AG04449 (cell line): ENCODE measurements around the gene LGI2.

Experiments
- CTCF ChIA-PET: fragments of 350-600 bp; formaldehyde crosslinking; extraction: SDS; loops from one replicate; lab custom pipeline; 2021; ENCODE audit warnings: antibody characterized with exemption; lab: Yijun Ruan, JAX
- POLR2A ChIA-PET: fragments of 400-600, 350-600 bp; formaldehyde crosslinking; extraction: SDS; loops from one replicate; lab custom pipeline; 2020; ENCODE audit warnings: antibody characterized with exemption, inconsistent platforms; lab: Yijun Ruan, JAX
- DNase-seq: peaks from one replicate; pipeline ENCODE4 v3.0.0-alpha.2; 2010; ENCODE audit warnings: low read depth, low spot score
- H3K4me3 ChIP-seq: 2 replicates; pipeline ENCODE4 v1.5.1; 2011; ENCODE audit warnings: low read depth, mild to moderate bottlenecking, control low read depth, low read length
- TF ChIP-seq, protein P1 (sequence below): IDR thresholded peaks from one replicate; pipeline ENCODE4 v1.5.1; 2011; ENCODE audit warnings: mild to moderate bottlenecking, moderate library complexity, low read length, control low read depth, inconsistent platforms; ENCODE audit not compliant: insufficient read depth; ENCODE audit errors: missing control alignments

Gene LGI2

DNA sequence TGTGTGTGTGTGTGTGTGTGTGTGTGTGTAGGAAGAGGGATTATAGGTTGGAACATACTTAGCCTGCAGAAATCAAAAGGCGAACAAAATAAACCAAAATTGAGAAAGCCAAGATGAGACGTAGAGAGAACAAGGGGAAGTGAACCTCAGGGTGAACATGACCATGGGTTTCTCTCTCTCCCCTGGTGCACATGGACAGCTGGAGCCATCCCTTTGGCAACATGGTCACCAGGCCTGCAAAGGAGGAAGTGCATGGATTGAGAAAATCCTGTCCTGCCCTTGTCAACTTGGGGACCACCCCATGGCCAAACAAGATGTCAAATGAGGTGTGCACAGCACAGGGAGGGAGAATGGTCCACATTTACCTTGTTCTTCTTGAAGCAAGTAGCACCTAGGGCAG is 23.1 kb downstream of the LGI2 start:
- CTCF ChIA-PET = no interaction called here
- no peak for DNase-seq
- POLR2A ChIA-PET = no interaction called here

DNA sequence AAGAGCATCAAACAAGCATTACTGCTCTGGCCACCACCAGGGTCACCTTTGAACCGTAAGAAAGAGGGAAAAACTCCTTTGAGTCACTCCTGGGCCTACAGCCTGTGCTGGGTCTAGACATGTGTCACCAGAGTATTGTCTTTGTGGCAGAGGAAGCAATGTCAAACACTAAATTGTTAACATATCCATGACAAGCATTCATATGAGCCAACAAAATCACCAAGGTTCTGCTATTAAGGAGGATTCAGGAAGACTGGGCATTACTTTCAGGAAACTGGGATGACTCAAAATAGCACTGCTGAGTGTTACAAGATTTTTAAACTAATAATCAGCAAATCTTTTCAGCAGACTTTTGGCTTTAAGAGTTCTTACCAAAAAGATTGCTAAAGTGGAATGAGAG is 28.1 kb downstream of the LGI2 start:
- TF ChIP-seq, protein P1, sequence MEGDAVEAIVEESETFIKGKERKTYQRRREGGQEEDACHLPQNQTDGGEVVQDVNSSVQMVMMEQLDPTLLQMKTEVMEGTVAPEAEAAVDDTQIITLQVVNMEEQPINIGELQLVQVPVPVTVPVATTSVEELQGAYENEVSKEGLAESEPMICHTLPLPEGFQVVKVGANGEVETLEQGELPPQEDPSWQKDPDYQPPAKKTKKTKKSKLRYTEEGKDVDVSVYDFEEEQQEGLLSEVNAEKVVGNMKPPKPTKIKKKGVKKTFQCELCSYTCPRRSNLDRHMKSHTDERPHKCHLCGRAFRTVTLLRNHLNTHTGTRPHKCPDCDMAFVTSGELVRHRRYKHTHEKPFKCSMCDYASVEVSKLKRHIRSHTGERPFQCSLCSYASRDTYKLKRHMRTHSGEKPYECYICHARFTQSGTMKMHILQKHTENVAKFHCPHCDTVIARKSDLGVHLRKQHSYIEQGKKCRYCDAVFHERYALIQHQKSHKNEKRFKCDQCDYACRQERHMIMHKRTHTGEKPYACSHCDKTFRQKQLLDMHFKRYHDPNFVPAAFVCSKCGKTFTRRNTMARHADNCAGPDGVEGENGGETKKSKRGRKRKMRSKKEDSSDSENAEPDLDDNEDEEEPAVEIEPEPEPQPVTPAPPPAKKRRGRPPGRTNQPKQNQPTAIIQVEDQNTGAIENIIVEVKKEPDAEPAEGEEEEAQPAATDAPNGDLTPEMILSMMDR = no peak
- POLR2A ChIA-PET = no interaction called here
- H3K4me3 ChIP-seq = no peak overlapping the region
- CTCF ChIA-PET = interaction anchor here (1.9 kb wide), 1 partner anchor 22 kb away, joined by 10 read pairs; no protein-coding TSS in a partner anchor
- no peak for DNase-seq

More for the DNA sequence above, 23.1 kb downstream of the LGI2 start:
- TF ChIP-seq, protein P1 = no peak
- no peak overlapping the region for H3K4me3 ChIP-seq

DNA sequence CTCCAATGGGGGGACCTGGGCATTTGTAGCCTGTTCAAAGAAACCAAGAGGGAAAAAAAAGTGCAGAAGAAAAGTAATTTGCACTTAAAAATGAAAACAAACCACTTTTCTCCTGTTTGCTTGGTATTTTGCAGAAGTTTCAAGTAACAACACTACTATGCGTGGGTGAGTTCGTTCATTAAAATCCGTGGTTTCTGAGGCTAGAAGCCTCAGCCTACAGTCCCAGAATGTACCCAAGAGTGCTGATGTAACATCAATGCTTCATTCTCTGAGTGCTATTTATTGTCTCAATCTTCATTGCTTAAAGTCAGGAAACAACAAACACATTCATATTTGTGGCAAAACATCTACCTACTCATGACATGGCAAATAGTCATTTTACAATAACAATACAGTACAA is 29.2 kb downstream of the LGI2 start:
- no peak for DNase-seq
- TF ChIP-seq, protein P1 = no peak
- ChIA-PET CTCF (interaction anchor here (4.7 kb wide), 1 partner anchor 21 kb away, joined by 21 read pairs; no protein-coding TSS in a partner anchor), POLR2A (no interaction called here)
- H3K4me3 ChIP-seq = no peak overlapping the region

DNA sequence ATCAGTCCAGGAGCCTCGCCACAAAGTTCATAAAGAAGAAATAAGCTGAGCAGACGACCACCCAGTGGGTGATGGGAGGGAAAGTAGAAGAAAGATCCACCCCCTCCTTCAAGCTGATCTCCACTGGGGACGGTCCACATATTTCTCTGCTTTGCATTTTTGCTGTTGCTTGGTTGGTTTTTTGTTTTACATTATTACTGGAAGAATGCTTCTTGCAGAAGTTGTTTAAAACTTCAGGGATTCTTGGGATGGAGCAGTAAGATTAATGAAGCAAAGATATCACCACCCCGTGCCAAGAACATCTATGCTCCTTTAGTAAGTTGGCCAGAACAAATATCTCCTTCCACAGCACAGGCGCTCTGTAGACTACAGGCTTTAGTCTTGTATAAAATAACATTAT is 30.1 kb downstream of the LGI2 start:
- TF ChIP-seq, protein P1 = no peak
- ChIA-PET CTCF (interaction anchor here (4.7 kb wide), 1 partner anchor 20 kb away, joined by 21 read pairs; no protein-coding TSS in a partner anchor), POLR2A (no interaction called here)
- H3K4me3 ChIP-seq = no peak overlapping the region
- no peak for DNase-seq

DNA sequence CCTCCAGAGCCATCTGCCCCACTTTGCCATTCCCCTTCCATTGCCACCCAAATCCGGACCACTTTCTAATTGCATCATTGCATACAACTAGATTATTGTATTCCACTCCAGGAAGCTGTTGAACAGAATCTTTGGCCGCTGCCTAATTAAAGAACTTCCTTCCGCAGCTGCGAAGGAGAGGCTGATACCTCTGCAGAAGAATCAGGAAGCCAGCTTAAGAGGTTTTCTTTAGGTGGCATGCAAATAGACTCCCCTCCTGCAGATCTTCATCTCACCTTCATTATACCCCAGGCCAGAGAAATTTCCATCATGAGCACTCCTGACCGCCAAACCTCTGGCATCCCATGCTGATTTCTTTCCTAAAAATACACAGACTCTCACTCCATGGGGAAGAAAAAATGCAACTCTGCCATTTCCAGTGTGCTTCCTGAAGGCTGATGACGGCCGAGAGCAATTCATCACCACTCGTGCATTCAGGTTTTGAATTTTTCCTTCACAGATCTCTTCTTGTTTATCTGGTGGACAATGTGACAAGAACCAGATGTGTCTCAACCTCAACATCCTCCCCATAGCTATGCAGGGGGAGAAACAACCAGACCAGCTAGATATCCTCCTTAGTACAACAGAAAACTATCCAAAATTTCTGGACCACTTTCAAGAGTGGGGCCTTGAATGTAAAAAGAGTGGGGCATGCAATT is 31.2 kb downstream of the LGI2 start:
- CTCF ChIA-PET = interaction anchor here (4.7 kb wide), 1 partner anchor 19 kb away, joined by 21 read pairs; no protein-coding TSS in a partner anchor
- POLR2A ChIA-PET = no interaction called here
- no peak overlapping the region for H3K4me3 ChIP-seq
- TF ChIP-seq, protein P1 = no peak
- no peak for DNase-seq

DNA sequence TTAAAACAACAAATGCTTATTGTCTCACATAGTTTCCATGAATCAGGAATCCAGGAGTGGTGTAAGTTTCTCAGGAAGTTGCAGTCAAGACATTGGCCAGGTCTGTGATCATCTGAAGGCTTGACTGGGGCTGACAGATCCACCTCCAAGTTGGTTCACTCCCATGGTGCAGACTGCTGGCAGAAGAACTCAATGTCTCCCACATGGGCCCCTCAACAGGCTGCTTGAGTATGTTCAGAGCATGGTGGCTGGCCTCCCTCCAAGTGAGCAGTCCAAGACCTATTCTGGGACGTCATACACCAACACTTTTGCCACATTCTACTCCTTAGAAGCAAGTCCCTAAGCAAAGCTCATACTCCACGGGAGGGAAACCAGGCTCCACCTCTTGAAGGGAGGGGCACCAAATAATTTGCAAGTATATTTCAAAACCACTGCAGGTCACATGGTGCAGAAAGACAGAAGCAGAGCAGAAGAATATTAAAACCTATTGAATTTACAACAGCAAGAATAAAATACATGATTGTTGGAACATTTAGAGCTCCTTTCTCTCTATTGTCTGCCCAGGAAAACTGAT is 35.3 kb downstream of the LGI2 start:
- CTCF ChIA-PET = interaction anchor here (7.7 kb wide), 1 partner anchor 15 kb away, joined by 56 read pairs; no protein-coding TSS in a partner anchor

More for the DNA sequence above, 35.3 kb downstream of the LGI2 start:
- TF ChIP-seq, protein P1 = no peak
- DNase-seq = no peak
- POLR2A ChIA-PET = no interaction called here
- no peak overlapping the region for H3K4me3 ChIP-seq
